GM23248 (cell line): ENCODE measurements around the gene SALL1. TPM values are rescaled to one million over a fixed set of nuclear protein-coding genes. Genes with fewer than 3 reads are reported as not detected.

Experiments
- DNase-seq: peaks from one replicate; pipeline ENCODE4 v3.0.0-alpha.2; 2015
- H2AFZ ChIP-seq: fragments of 200-600 bp; sonication (generic); 2 replicates; pipeline ENCODE4 v1.6.1; 2016; ENCODE audit warnings: antibody characterized with exemption
- H3F3A ChIP-seq: fragments of 200-600 bp; sonication (generic); 2 replicates; pipeline ENCODE4 v1.6.1; 2016; ENCODE audit warnings: mild to moderate bottlenecking, antibody characterized with exemption, mixed run types; ENCODE audit not compliant: insufficient read depth
- H3K27ac ChIP-seq: fragments of 200-600 bp; sonication (generic); 2 replicates; pipeline ENCODE4 v1.5.1; 2016; ENCODE audit warnings: mild to moderate bottlenecking
- H3K27me3 ChIP-seq: fragments of 200-600 bp; sonication (generic); replicated peaks from 2 replicates; pipeline ENCODE4 v1.6.1; 2016; ENCODE audit warnings: mild to moderate bottlenecking; ENCODE audit not compliant: insufficient read depth
- H3K36me3 ChIP-seq: fragments of 200-600 bp; sonication (generic); 2 replicates; pipeline ENCODE4 v1.6.1; 2016; ENCODE audit warnings: low read depth, mild to moderate bottlenecking
- H3K4me1 ChIP-seq: fragments of 200-600 bp; sonication (generic); 2 replicates; pipeline ENCODE4 v1.6.1; 2016; ENCODE audit warnings: mild to moderate bottlenecking; ENCODE audit not compliant: insufficient read depth
- H3K4me2 ChIP-seq: fragments of 200-600 bp; sonication (generic); one replicate; pipeline ENCODE4 v1.6.1; 2016; ENCODE audit warnings: mild to moderate bottlenecking; ENCODE audit not compliant: unreplicated experiment
- H3K4me3 ChIP-seq: fragments of 200-600 bp; sonication (generic); 2 replicates; pipeline ENCODE4 v1.5.1; 2016; ENCODE audit warnings: mild to moderate bottlenecking
- H3K79me2 ChIP-seq: fragments of 200-600 bp; sonication (generic); 2 replicates; pipeline ENCODE4 v1.6.1; 2016; ENCODE audit warnings: mild to moderate bottlenecking; ENCODE audit not compliant: insufficient read depth
- H3K9ac ChIP-seq: fragments of 200-600 bp; sonication (generic); 2 replicates; pipeline ENCODE4 v1.6.1; 2016; ENCODE audit warnings: mild to moderate bottlenecking
- H3K9me2 ChIP-seq: fragments of 200-600 bp; sonication (generic); 2 replicates; pipeline ENCODE4 v1.6.1; 2016; ENCODE audit warnings: mixed run types, mild to moderate bottlenecking, moderate library complexity; ENCODE audit not compliant: insufficient read depth
- H3K9me3 ChIP-seq: fragments of 200-600 bp; sonication (generic); one replicate; pipeline ENCODE4 v1.6.1; 2017; ENCODE audit warnings: low read depth
- H4K20me1 ChIP-seq: fragments of 200-600 bp; sonication (generic); 2 replicates; pipeline ENCODE4 v1.6.0; 2016; ENCODE audit not compliant: insufficient read depth
- EZH2 ChIP-seq: fragments of 200-600 bp; sonication (generic); IDR thresholded peaks from 2 replicates; pipeline ENCODE4 v1.6.1; 2018; ENCODE audit warnings: antibody characterized with exemption, mild to moderate bottlenecking; ENCODE audit not compliant: insufficient read depth, poor library complexity, severe bottlenecking
- EZH2phosphoT487 ChIP-seq: fragments of 200-600 bp; sonication (generic); IDR thresholded peaks from 2 replicates; pipeline ENCODE4 v1.6.1; 2018; ENCODE audit warnings: antibody characterized with exemption, moderate library complexity, mild to moderate bottlenecking, low read depth; ENCODE audit not compliant: insufficient read depth
- WGBS, 2 experiments: methylation state at CpG; one replicate each; pipeline ENCODE4 v1.1.6; 2015 to 2017; ENCODE audit warnings: low lambda C conversion rate in 2 of 2, low coverage in 1 of 2; ENCODE audit errors: missing lambda C conversion rate in 2 of 2; 5-methylcytosine and 5-hydroxymethylcytosine counted together
- in situ Hi-C: fragments of 300-500 bp; cut with MboI; formaldehyde crosslinking; loops from 2 replicates; pipeline ENCODE4 v1.15.0; 2020
- polyA plus RNA-seq: library from polyadenylated mRNA; unstranded; fragments of >200 nt; fragmentation: Nextera tagmentation; extraction: Ambion mirVana; gene quantifications from 2 replicates; pipeline ENCODE4 v1.2.1, GENCODE V29; 2016
- total RNA-seq: library from RNA; depleted of rRNA; stranded (reverse); fragments of >200 nt; shearing (Covaris generic); gene quantifications from 2 replicates; pipeline ENCODE4 v1.2.3, GENCODE V29; 2014; rRNA removed

Gene SALL1
- 1.8 and 2.6 TPM in 2 replicates for total RNA-seq
- polyA plus RNA-seq = 1.7 and 1.8 TPM in 2 replicates

GRCh38 chr16:51150888-51151320 lies at the start of gene SALL1:
Gene SALL1, minus strand, starts transcription at chr16:51151270. Its CDS starts 29 bp downstream, at chr16:51151241.
- H3K9me3 ChIP-seq = no peaks in the 10 kb centered on the region

DNA sequence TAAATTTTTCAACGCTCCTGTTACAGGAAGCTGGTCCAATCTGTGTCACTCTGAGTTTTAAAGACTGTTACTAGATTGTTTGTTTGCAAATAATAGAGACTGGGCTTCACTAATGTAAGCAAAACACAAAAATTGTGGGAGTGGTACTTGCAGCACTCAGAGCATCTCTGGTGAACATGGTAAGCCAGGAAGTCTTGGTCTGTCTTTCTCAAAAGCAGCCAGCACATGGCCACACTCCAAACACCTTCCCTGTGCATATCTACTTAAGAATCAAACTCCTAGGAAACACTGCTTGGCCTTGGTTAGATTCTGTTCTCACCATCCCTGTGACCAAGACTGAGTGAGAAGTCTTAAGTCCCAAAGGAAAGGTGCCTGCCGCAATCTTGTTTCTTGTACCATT lies 49.7 kb upstream of the SALL1 start:
- Histone ChIP-seq H3K27ac (no peak overlapping the region), H3F3A (no peaks in the 10 kb centered on the region), H3K27me3 (no peaks in the 10 kb centered on the region), H4K20me1 (no peaks in the 10 kb centered on the region), H3K9me3 (no peaks in the 10 kb centered on the region), H3K9ac (no peak overlapping the region), H3K4me1 (no peaks in the 10 kb centered on the region), H3K9me2 (no peaks in the 10 kb centered on the region), H3K36me3 (no peaks in the 10 kb centered on the region), H3K79me2 (no peaks in the 10 kb centered on the region), H3K4me2 (no peak overlapping the region), H2AFZ (no peak overlapping the region), H3K4me3 (no peak overlapping the region)
- WGBS, 2 experiments = 62 to 72% methylated on average over 2 of the region's 2 CpGs
- in situ Hi-C loops = no loop called here
- no peak for TF ChIP-seq EZH2
- TF ChIP-seq EZH2phosphoT487 = no peak
- no peak for DNase-seq

More at GRCh38 chr16:51150888-51151320, at the start of gene SALL1:
- H3K79me2 ChIP-seq = peaks cover 76% of the 10 kb centered on the region
- H3K4me1 ChIP-seq = peaks cover 33% of the 10 kb centered on the region
- WGBS, 2 experiments = 2% methylated on average over 33 to 38 of the region's 38 CpGs
- H3K36me3 ChIP-seq = no peaks in the 10 kb centered on the region
- no peak for TF ChIP-seq EZH2
- TF ChIP-seq EZH2phosphoT487 = no peak
- peak; percentile 74 for DNase-seq
- peak within 1 kb of the TSS; percentile 94 for H3K4me2 ChIP-seq
- no peaks in the 10 kb centered on the region for H3K27me3 ChIP-seq
- H4K20me1 ChIP-seq = no peaks in the 10 kb centered on the region
- peak within 1 kb of the TSS; percentile 94 for H3K27ac ChIP-seq
- H3F3A ChIP-seq = peaks cover 19% of the 10 kb centered on the region; the same call in 1 of the 2 replicates
- peak within 1 kb of the TSS; percentile 94 for H3K9ac ChIP-seq
- H3K4me3 ChIP-seq = peak within 1 kb of the TSS; percentile 97
- in situ Hi-C loops = loop anchor here (25.0 kb wide), 1 partner anchor 411 kb away; no protein-coding TSS in a partner anchor
- H3K9me2 ChIP-seq = no peaks in the 10 kb centered on the region
- peak within 1 kb of the TSS; percentile 89 for H2AFZ ChIP-seq

- Histone ChIP-seq H3K9me3 (no peaks in the 10 kb centered on the region), H3K4me2 (no peak overlapping the region), H3K27me3 (no peaks in the 10 kb centered on the region), H3K9ac (no peak overlapping the region), H3K4me3 (no peak overlapping the region), H3K36me3 (no peaks in the 10 kb centered on the region), H3F3A (no peaks in the 10 kb centered on the region), H3K27ac (no peak overlapping the region), H3K79me2 (no peaks in the 10 kb centered on the region), H3K9me2 (no peaks in the 10 kb centered on the region), H2AFZ (no peak overlapping the region), H4K20me1 (no peaks in the 10 kb centered on the region), H3K4me1 (no peaks in the 10 kb centered on the region)
- 69 to 71% methylated on average over 8 of the region's 8 CpGs for WGBS, 2 experiments
- no peak for DNase-seq
- in situ Hi-C loops = loop anchor here (25.0 kb wide), 1 partner anchor 111 kb away; no protein-coding TSS in a partner anchor
- TF ChIP-seq EZH2 (no peak), EZH2phosphoT487 (no peak)
These were observed 47.1 kb upstream of the SALL1 start for GRCh38 chr16:51197953-51198748.

DNA sequence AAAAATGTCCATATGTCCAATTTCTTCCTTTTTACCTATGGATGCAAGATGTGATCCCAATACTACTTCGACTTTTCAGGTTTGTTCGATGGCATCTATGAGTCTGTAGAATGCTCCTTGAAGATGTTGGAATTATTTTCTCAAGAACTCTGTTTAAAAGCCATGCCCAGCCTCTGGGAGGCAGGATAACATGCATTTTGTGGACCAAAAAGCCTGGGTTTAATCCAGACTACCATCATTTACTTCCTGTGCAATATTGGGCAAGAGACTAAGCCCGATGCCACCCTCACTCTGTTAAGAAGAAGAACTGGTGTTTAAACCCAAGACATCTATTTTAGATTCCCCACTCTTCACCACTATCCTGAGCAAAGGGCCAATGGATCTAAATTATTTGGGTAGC lies 42.8 kb upstream of the SALL1 start:
- TF ChIP-seq EZH2 (no peak), EZH2phosphoT487 (no peak)
- Histone ChIP-seq H3K4me3 (no peak overlapping the region), H3K9me3 (no peaks in the 10 kb centered on the region), H3K4me2 (no peak overlapping the region), H2AFZ (no peak overlapping the region), H3K27ac (no peak overlapping the region), H3F3A (no peaks in the 10 kb centered on the region), H3K36me3 (no peaks in the 10 kb centered on the region), H3K9ac (no peak overlapping the region), H3K79me2 (no peaks in the 10 kb centered on the region), H3K4me1 (no peaks in the 10 kb centered on the region), H3K9me2 (no peaks in the 10 kb centered on the region), H3K27me3 (no peaks in the 10 kb centered on the region), H4K20me1 (no peaks in the 10 kb centered on the region)
- WGBS, 2 experiments = 81 to 85% methylated on average over 3 of the region's 3 CpGs
- DNase-seq = peak; percentile 4
- in situ Hi-C loops = loop anchor here (25.0 kb wide), 1 partner anchor 107 kb away; no protein-coding TSS in a partner anchor
